Measurements from ENCODE around the gene GPRC5B.

GRCh38 chr16:19824216-19824615, 60.4 kb downstream of the GPRC5B start:
- TF ChIP-seq CTCF (IDR thresholded peaks at IDR 0.05) (no peak), POLR2A (IDR thresholded peaks at IDR 0.05) (no peak)

Measured in uterus (tissue), 2 donors.